Endothelial cell of umbilical vein (primary cell): ENCODE data around the gene FOXJ3. TPM values are rescaled to one million over a fixed set of nuclear protein-coding genes. Genes with fewer than 3 reads are reported as not detected.

Source experiments
- BruUV-seq: library from RNA; stranded (reverse); fragments of 400-500 nt; replicated peaks from 2 replicates; lab custom pipeline; 2021; lab: Mats Ljungman, UMichigan
- CTCF ChIA-PET: fragments of 300-600, 350-600 bp; sonication (Branson Sonifier 250); formaldehyde crosslinking; loops from one replicate; lab custom pipeline; 2021; ENCODE audit warnings: antibody characterized with exemption, inconsistent platforms; lab: Charles Lee
- POLR2A ChIA-PET: fragments of 300-600, 350-600 bp; sonication (Branson Sonifier 250); formaldehyde crosslinking; loops from one replicate; lab custom pipeline; 2021; ENCODE audit warnings: antibody characterized with exemption, inconsistent platforms; lab: Charles Lee
- DNase-seq: peaks from one replicate; pipeline ENCODE4 v3.0.0-alpha.2; 2011; ENCODE audit warnings: low read depth, low spot score
- FAIRE-seq: peaks from 2 replicates; lab custom pipeline; 2011; peaks lifted over from hg19 to GRCh38; lab: Jason Lieb, UNC
- H2AFZ ChIP-seq: 2 replicates; pipeline ENCODE4 v1.6.0; 2012; ENCODE audit warnings: low read depth, low read length, control low read depth, inconsistent platforms
- H3K27ac ChIP-seq: 2 replicates; pipeline ENCODE4 v1.5.1; 2011; ENCODE audit warnings: low read depth, mild to moderate bottlenecking, control low read depth, low read length, moderate library complexity; ENCODE audit not compliant: insufficient read depth
- H3K27me3 ChIP-seq, 2 experiments: 2 replicates each; pipeline versions ENCODE4 v1.6.0 to v1.6.1; 2011; ENCODE audit warnings: low read length in 2 of 2, mixed read lengths in 1 of 2; ENCODE audit not compliant: control insufficient read depth in 2 of 2, insufficient read depth in 2 of 2
- H3K36me3 ChIP-seq, 2 experiments: 2 replicates in 1 of 2; 3 replicates in 1 of 2; pipeline ENCODE4 v1.5.1; 2011; ENCODE audit warnings: low read length in 2 of 2, mild to moderate bottlenecking in 1 of 2, moderate library complexity in 1 of 2; ENCODE audit not compliant: control insufficient read depth in 2 of 2, insufficient read depth in 2 of 2; ENCODE audit errors: extremely low read depth in 1 of 2
- H3K4me1 ChIP-seq: 3 replicates; pipeline ENCODE4 v1.5.1; 2011; ENCODE audit warnings: mild to moderate bottlenecking, low read length; ENCODE audit not compliant: control insufficient read depth, insufficient read depth; ENCODE audit errors: extremely low read depth
- H3K4me2 ChIP-seq: 2 replicates; pipeline ENCODE4 v1.6.1; 2011; ENCODE audit warnings: low read length, control low read depth, mixed read lengths; ENCODE audit not compliant: insufficient read depth
- H3K4me3 ChIP-seq, 3 experiments: fragments of 200-600 bp in 1 of 3; sonication (generic), shearing (Covaris generic) in 1 of 3; replicated peaks in 1 of 3; 2 replicates each; pipeline ENCODE4 v1.5.1; 2011 to 2016; ENCODE audit warnings: control low read depth in 3 of 3, low read length in 3 of 3, mild to moderate bottlenecking in 2 of 3, inconsistent platforms in 1 of 3, low read depth in 1 of 3, moderate library complexity in 1 of 3; ENCODE audit not compliant: insufficient read depth in 1 of 3
- H3K79me2 ChIP-seq: 2 replicates; pipeline ENCODE4 v1.6.0; 2012; ENCODE audit warnings: low read length, inconsistent platforms; ENCODE audit not compliant: control insufficient read depth, insufficient read depth
- H3K9ac ChIP-seq: replicated peaks from 2 replicates; pipeline ENCODE3; 2011; ENCODE audit warnings: low read length, control low read depth; ENCODE audit not compliant: insufficient read depth; ENCODE audit errors: extremely low read depth
- H3K9me1 ChIP-seq: replicated peaks from 3 replicates; pipeline ENCODE4 v1.6.0; 2011; ENCODE audit warnings: mild to moderate bottlenecking, low read length; ENCODE audit not compliant: control insufficient read depth, insufficient read depth; ENCODE audit errors: extremely low read depth
- H3K9me3 ChIP-seq: replicated peaks from 2 replicates; pipeline ENCODE4 v1.5.1; 2012; ENCODE audit warnings: low read length, inconsistent platforms; ENCODE audit not compliant: control insufficient read depth, insufficient read depth
- H4K20me1 ChIP-seq: replicated peaks from 2 replicates; pipeline ENCODE3; 2011; ENCODE audit warnings: mild to moderate bottlenecking, low read length; ENCODE audit not compliant: control insufficient read depth, insufficient read depth; ENCODE audit errors: extremely low read depth
- CTCF ChIP-seq, 2 donors: IDR thresholded peaks; 1 replicate in 1 of 2; 2 replicates in 1 of 2; pipeline ENCODE4 v1.5.1; 2011; ENCODE audit warnings: low read length in 2 of 2, mild to moderate bottlenecking in 2 of 2, moderate library complexity in 2 of 2, control low read depth in 1 of 2, inconsistent platforms in 1 of 2, low read depth in 1 of 2; ENCODE audit not compliant: insufficient read depth in 1 of 2; ENCODE audit errors: extremely low read depth in 1 of 2
- FOS ChIP-seq: IDR thresholded peaks from 2 replicates; pipeline ENCODE4 v1.6.1; 2011; ENCODE audit warnings: mild to moderate bottlenecking, low read length, moderate library complexity, borderline replicate concordance; ENCODE audit not compliant: insufficient read depth
- GATA2 ChIP-seq: IDR thresholded peaks from 2 replicates; pipeline ENCODE4 v1.7.0; 2011; ENCODE audit warnings: low read depth, mild to moderate bottlenecking, moderate library complexity, mixed read lengths, low read length; ENCODE audit not compliant: insufficient read length, insufficient read depth
- JUN ChIP-seq: IDR thresholded peaks from 2 replicates; pipeline ENCODE4 v1.6.1; 2011; ENCODE audit warnings: borderline replicate concordance, low read depth; ENCODE audit not compliant: insufficient read length, insufficient read depth
- MYC ChIP-seq: IDR thresholded peaks from one replicate; pipeline ENCODE4 v1.6.1; 2011; ENCODE audit warnings: mild to moderate bottlenecking, low read depth, low read length
- POLR2A ChIP-seq: IDR thresholded peaks from 2 replicates; pipeline ENCODE4 v1.6.1; 2012; ENCODE audit warnings: low read depth, mild to moderate bottlenecking, control low read depth, low read length
- dilution Hi-C: fragments of 300-500 bp; cut with MboI; formaldehyde crosslinking; loops from one replicate; pipeline ENCODE4 v1.15.0; 2019; ENCODE audit warnings: low sequenced_read_pairs; ENCODE audit not compliant: extremely low pct_ligation_motif_present
- intact Hi-C: fragments of 100-400 bp; cut with micrococcal nuclease; formaldehyde crosslinking; loops from one replicate; pipeline ENCODE4 v1.10.0; 2022
- polyA plus RNA-seq, 4 experiments: library from polyadenylated mRNA; depleted of rRNA in 3 of 4; stranded (reverse) in 3 of 4; unstranded in 1 of 4; fragments of >200 nt; gene quantifications; 2 replicates each; pipeline versions ENCODE4 v1.2.1 to v1.2.3, GENCODE V29; 2011 to 2012; ENCODE audit warnings: missing spikeins in 1 of 4
- total RNA-seq: library from RNA; stranded (reverse); gene quantifications from 2 replicates; pipeline ENCODE4 v1.2.3, GENCODE V29; 2021

Gene FOXJ3
- total and polyA plus RNA-seq, 2 donors (not counting 3 experiments of a cell fraction or from before 2014, with no cell fraction given), result 34.7 to 38.8 TPM

DNA sequence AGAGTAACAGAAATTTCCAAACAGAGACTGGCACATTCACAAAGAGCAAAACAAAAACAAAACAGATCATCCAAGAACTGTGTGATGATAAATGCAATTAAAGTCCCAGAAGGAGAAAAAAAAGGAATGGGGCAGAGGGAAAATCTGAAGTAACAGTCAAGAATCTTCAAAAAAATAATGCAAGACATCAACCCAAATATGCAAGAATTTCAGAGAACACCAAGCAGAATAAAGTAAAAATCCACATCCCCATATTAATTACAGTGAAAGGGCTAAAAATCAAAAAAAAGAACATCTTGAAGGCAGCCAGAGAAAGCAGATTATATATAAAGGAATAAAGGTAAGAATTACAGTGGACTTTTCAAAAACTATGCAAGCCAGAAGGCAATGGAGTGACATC, 67.1 kb downstream of the FOXJ3 start:
- no peaks in the 10 kb centered on the region for H3K4me1 ChIP-seq
- no peak overlapping the region for H3K9ac ChIP-seq
- FAIRE-seq (no peak), DNase-seq (no peak)
- no peak for TF ChIP-seq FOS
- TF ChIP-seq GATA2, result no peak
- no peak for TF ChIP-seq JUN
- TF ChIP-seq MYC, result no peak
- no peak for TF ChIP-seq POLR2A
- H3K4me3 ChIP-seq, result no peak overlapping the region
- H4K20me1 ChIP-seq, result peaks cover 2% of the 10 kb centered on the region
- no peaks in the 10 kb centered on the region for H3K36me3 ChIP-seq
- ChIA-PET POLR2A (no interaction called here), CTCF (no interaction called here)
- BruUV-seq, result no TSS peak
- no peaks in the 10 kb centered on the region for H3K27me3 ChIP-seq
- intact Hi-C loops, result no loop called here
- H3K9me3 ChIP-seq, result no peaks in the 10 kb centered on the region
- no peak overlapping the region for H2AFZ ChIP-seq
- dilution Hi-C loops, result no loop called here
- no peak overlapping the region for H3K27ac ChIP-seq
- H3K9me1 ChIP-seq, result no peaks in the 10 kb centered on the region
- no peak overlapping the region for H3K4me2 ChIP-seq
- H3K79me2 ChIP-seq, result peaks cover 62% of the 10 kb centered on the region

- no peak overlapping the region for H3K4me3 ChIP-seq
- no peak overlapping the region for H2AFZ ChIP-seq
- H3K27ac ChIP-seq, result no peak overlapping the region
- H3K9me3 ChIP-seq, result no peaks in the 10 kb centered on the region
- H3K9me1 ChIP-seq, result no peaks in the 10 kb centered on the region
- peaks cover 2% of the 10 kb centered on the region for H4K20me1 ChIP-seq
- ChIA-PET CTCF (interaction anchor here (0.9 to 1.3 kb wide), 4 partner anchors 13 to 119 kb away, joined by 3 to 4 read pairs (median 3); no protein-coding TSS in a partner anchor), POLR2A (no interaction called here)
- no peak overlapping the region for H3K9ac ChIP-seq
- FAIRE-seq (no peak), DNase-seq (peak; percentile 21)
- dilution Hi-C loops (no loop called here), intact Hi-C loops (no loop called here)
- H3K36me3 ChIP-seq, result no peaks in the 10 kb centered on the region
- TF ChIP-seq POLR2A (no peak), FOS (no peak), CTCF (IDR thresholded peaks at IDR 0.05; ENCODE audit: extremely low read depth in 1 of 2, insufficient read depth in 1 of 2, low read depth in 1 of 2, low read length in 2 of 2) (no peak)
- no peak overlapping the region for H3K4me2 ChIP-seq
- H3K79me2 ChIP-seq, result peaks cover 61% of the 10 kb centered on the region
- no peaks in the 10 kb centered on the region for H3K27me3 ChIP-seq
- H3K4me1 ChIP-seq, result no peaks in the 10 kb centered on the region
- no TSS peak for BruUV-seq
Measured at GRCh38 chr1:42266253-42267135, 68.5 kb downstream of the FOXJ3 start.
